Endodermal cell (in vitro differentiated cells): ENCODE results near the gene ENGASE. TPM values are rescaled to one million over a fixed set of nuclear protein-coding genes. Genes with fewer than 3 reads are reported as not detected.

Source experiments
- DNase-seq: peaks from one replicate; pipeline ENCODE4 v3.0.0-alpha.2; 2017
- H3K27ac ChIP-seq: 2 replicates; pipeline ENCODE4 v1.5.1; 2013; ENCODE audit warnings: mild to moderate bottlenecking, low read depth, low read length, moderate library complexity
- H3K27me3 ChIP-seq: 2 replicates; pipeline ENCODE4 v1.6.1; 2013; ENCODE audit warnings: mild to moderate bottlenecking, low read length, moderate library complexity; ENCODE audit not compliant: insufficient read depth, control insufficient read depth, poor library complexity, severe bottlenecking
- H3K36me3 ChIP-seq: 2 replicates; pipeline ENCODE4 v1.7.0; 2013; ENCODE audit warnings: mild to moderate bottlenecking, low read length, moderate library complexity; ENCODE audit not compliant: control insufficient read depth, insufficient read depth
- H3K4me1 ChIP-seq: one replicate; pipeline ENCODE4 v1.7.0; 2013; ENCODE audit warnings: low read length; ENCODE audit not compliant: control insufficient read depth, insufficient read depth
- H3K4me3 ChIP-seq: 2 replicates; pipeline ENCODE4 v1.5.1; 2013; ENCODE audit warnings: mild to moderate bottlenecking, low read length, moderate library complexity
- H3K9ac ChIP-seq: 2 replicates; pipeline ENCODE4 v1.6.1; 2013; ENCODE audit warnings: mild to moderate bottlenecking, low read length, moderate library complexity; ENCODE audit not compliant: poor library complexity, severe bottlenecking; ENCODE audit errors: extremely low read depth
- H3K9me3 ChIP-seq: 2 replicates; pipeline ENCODE4 v1.6.1; 2013; ENCODE audit warnings: mild to moderate bottlenecking, low read length, moderate library complexity; ENCODE audit not compliant: control insufficient read depth
- H3K27ac Mint-ChIP-seq: 2 replicates; pipeline ENCODE4 v1.8.0; 2020; ENCODE audit warnings: mixed read lengths
- H3K27me3 Mint-ChIP-seq: 2 replicates; pipeline ENCODE4 v1.8.0; 2021; ENCODE audit warnings: mild to moderate bottlenecking, mixed read lengths; ENCODE audit not compliant: insufficient read depth
- H3K36me3 Mint-ChIP-seq: 2 replicates; pipeline ENCODE4 v1.8.0; 2020; ENCODE audit warnings: low read depth, mixed read lengths
- H3K4me1 Mint-ChIP-seq: 2 replicates; pipeline ENCODE4 v1.8.0; 2020; ENCODE audit warnings: mixed read lengths
- H3K4me3 Mint-ChIP-seq: 2 replicates; pipeline ENCODE4 v1.8.0; 2020; ENCODE audit warnings: mild to moderate bottlenecking, moderate library complexity, mixed read lengths
- H3K9me3 Mint-ChIP-seq: 2 replicates; pipeline ENCODE4 v1.8.0; 2020; ENCODE audit warnings: mild to moderate bottlenecking, mixed read lengths
- CTCF ChIP-seq: fragments of 200-600 bp; sonication (generic); conservative IDR thresholded peaks from 2 replicates; pipeline ENCODE4 v1.5.0; 2021; ENCODE audit warnings: antibody characterized with exemption, mild to moderate bottlenecking
- WGBS, 2 experiments: methylation state at CpG; one replicate each; pipeline versions ENCODE4 v1.1.5 to v1.1.7; 2013; ENCODE audit warnings: missing lambda C conversion rate in 2 of 2, mixed read lengths in 1 of 2; ENCODE audit not compliant: insufficient coverage in 1 of 2, insufficient read length in 1 of 2; 5-methylcytosine and 5-hydroxymethylcytosine counted together
- total RNA-seq, 2 donors: library from RNA; stranded (reverse); fragmentation: NEBNext Ultra II Directional in 1 of 2; extraction: Animal tissue kit (Norgen Biotek cat#: 25700) in 1 of 2; gene quantifications; 2 replicates in 1 of 2; 3 replicates in 1 of 2; pipeline ENCODE4 v1.2.1, GENCODE V29; 2021

The ENGASE gene
- total RNA-seq, 2 donors from 2014 or later, result 40.8 to 42.0 TPM

- H3K9me3 ChIP-seq, result no peaks in the 10 kb centered on the region
- no peak overlapping the region for H3K27ac ChIP-seq
- Mint-ChIP-seq H3K4me1 (peaks cover 4% of the 10 kb centered on the region), H3K4me3 (no peak overlapping the region), H3K27ac (no peak overlapping the region), H3K27me3 (no peaks in the 10 kb centered on the region), H3K36me3 (no peaks in the 10 kb centered on the region), H3K9me3 (no peaks in the 10 kb centered on the region)
- H3K9ac ChIP-seq, result no peak overlapping the region
- no peaks in the 10 kb centered on the region for H3K4me1 ChIP-seq
- H3K27me3 ChIP-seq, result no peaks in the 10 kb centered on the region
- DNase-seq, result no peak
- 88 to 100% methylated on average over 3 to 7 of the region's 8 CpGs for WGBS, 2 experiments
- TF ChIP-seq CTCF, result no peak
- H3K4me3 ChIP-seq, result no peak overlapping the region
- no peaks in the 10 kb centered on the region for H3K36me3 ChIP-seq
These were observed 18.6 kb downstream of the ENGASE start for GRCh38 chr17:79093270-79093669.

GRCh38 chr17:79094261-79094660 lies 19.6 kb downstream of the ENGASE start:
- Histone ChIP-seq H3K9me3 (no peaks in the 10 kb centered on the region), H3K9ac (no peak overlapping the region), H3K4me3 (no peak overlapping the region), H3K4me1 (no peaks in the 10 kb centered on the region), H3K36me3 (no peaks in the 10 kb centered on the region), H3K27me3 (no peaks in the 10 kb centered on the region), H3K27ac (no peak overlapping the region)
- no peak for DNase-seq
- no peak for TF ChIP-seq CTCF
- Mint-ChIP-seq H3K4me3 (no peak overlapping the region), H3K9me3 (no peaks in the 10 kb centered on the region), H3K27ac (no peak overlapping the region), H3K27me3 (no peaks in the 10 kb centered on the region), H3K4me1 (peaks cover 4% of the 10 kb centered on the region), H3K36me3 (no peaks in the 10 kb centered on the region)
- 91 to 94% methylated on average over 5 to 12 of the region's 17 CpGs for WGBS, 2 experiments

DNA sequence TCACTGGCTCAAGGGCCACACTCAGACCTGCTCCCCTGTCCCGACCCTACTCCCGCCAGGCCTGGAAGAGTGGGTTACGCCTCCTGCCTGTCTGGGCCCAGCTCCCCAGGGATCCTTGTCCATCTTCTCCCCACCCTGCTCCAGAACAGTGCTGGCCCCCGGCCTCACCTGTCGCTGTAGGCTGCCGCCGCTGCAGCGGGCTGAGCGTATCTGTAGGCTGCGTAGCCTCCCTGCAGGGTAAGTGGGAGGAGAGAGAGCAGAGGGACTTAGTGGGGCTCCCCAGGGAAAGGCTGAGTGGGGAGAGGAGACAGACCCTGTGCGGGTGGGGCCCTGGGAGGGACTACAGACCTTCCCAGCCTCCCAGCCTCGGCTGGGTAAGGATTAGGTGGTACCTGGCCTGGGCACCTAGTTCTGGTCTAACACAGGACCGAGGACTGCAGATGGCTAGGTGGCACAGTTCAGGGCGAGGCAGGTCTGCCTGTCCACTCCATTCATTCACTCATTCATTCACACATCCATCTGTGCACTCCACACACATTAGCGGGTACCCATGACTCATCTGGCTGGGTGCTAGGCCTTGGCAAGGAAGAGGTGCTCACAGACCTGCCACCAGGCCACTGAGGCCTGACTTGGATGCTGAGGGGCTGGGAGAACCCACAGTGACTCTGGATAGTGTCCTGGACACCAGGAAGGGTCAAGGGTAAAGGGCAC lies 20.9 kb downstream of the ENGASE start:
- Mint-ChIP-seq H3K36me3 (no peaks in the 10 kb centered on the region), H3K4me3 (no peak overlapping the region), H3K4me1 (peaks cover 4% of the 10 kb centered on the region), H3K27ac (no peak overlapping the region), H3K9me3 (no peaks in the 10 kb centered on the region), H3K27me3 (no peaks in the 10 kb centered on the region)
- H3K27ac ChIP-seq, result no peak overlapping the region
- no peaks in the 10 kb centered on the region for H3K27me3 ChIP-seq
- no peaks in the 10 kb centered on the region for H3K4me1 ChIP-seq
- no peak overlapping the region for H3K9ac ChIP-seq
- no peaks in the 10 kb centered on the region for H3K36me3 ChIP-seq
- DNase-seq, result no peak
- 94 to 100% methylated on average over 1 to 15 of the region's 15 CpGs for WGBS, 2 experiments
- TF ChIP-seq CTCF, result no peak
- no peaks in the 10 kb centered on the region for H3K9me3 ChIP-seq
- H3K4me3 ChIP-seq, result no peak overlapping the region
